AG10803 (cell line): ENCODE measurements around the gene CAPZA1.
A peak's percentile ranks its signal among the peaks of the same experiment; 100 is the strongest.

Experiments
- DNase-seq: peaks from one replicate; pipeline ENCODE4 v3.0.0; 2010; ENCODE audit warnings: low read depth
- H3K4me3 ChIP-seq: 2 replicates; pipeline ENCODE4 v1.5.1; 2011; ENCODE audit warnings: mild to moderate bottlenecking, low read length, control low read depth
- CTCF ChIP-seq: conservative IDR thresholded peaks from 2 replicates; pipeline ENCODE4 v1.5.1; 2011; ENCODE audit warnings: mild to moderate bottlenecking, low read length, control low read depth, inconsistent platforms

Gene CAPZA1

DNA sequence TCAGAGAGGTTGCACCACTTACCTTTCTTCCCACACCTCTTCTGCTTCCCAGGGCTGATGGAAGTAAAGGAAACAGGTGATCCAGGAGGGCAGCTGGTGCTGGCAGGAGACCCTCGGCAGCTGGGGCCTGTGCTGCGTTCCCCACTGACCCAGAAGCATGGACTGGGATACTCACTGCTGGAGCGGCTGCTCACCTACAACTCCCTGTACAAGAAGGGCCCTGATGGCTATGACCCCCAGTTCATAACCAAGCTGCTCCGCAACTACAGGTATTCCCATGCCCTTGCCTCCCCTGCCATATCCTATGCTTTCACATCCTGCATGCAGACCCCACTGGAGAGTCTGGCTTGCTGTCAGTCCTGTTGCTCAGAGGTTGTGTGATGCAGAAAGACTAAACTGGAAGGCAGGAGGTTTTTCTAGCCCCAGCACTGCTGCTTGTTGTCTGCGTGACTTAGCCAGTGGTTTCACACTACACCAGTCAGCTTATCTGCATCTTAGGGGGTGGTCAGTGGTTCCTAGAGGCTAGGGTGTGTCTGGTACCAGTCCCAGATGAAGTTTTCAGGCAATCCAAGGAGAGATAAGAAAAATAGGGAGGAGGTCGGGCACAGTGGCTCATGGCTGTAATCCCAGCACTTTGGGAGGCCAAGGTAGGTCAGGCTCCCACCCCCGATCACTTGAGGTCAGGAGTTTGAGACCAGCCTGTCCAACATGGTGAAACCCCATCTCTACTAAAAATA is 77.1 kb downstream of the CAPZA1 start:
- H3K4me3 ChIP-seq: no peak overlapping the region
- TF ChIP-seq CTCF: no peak
- DNase-seq: no peak

GRCh38 chr1:112697781-112698201 is 78.2 kb downstream of the CAPZA1 start:
- no peak for TF ChIP-seq CTCF

DNA sequence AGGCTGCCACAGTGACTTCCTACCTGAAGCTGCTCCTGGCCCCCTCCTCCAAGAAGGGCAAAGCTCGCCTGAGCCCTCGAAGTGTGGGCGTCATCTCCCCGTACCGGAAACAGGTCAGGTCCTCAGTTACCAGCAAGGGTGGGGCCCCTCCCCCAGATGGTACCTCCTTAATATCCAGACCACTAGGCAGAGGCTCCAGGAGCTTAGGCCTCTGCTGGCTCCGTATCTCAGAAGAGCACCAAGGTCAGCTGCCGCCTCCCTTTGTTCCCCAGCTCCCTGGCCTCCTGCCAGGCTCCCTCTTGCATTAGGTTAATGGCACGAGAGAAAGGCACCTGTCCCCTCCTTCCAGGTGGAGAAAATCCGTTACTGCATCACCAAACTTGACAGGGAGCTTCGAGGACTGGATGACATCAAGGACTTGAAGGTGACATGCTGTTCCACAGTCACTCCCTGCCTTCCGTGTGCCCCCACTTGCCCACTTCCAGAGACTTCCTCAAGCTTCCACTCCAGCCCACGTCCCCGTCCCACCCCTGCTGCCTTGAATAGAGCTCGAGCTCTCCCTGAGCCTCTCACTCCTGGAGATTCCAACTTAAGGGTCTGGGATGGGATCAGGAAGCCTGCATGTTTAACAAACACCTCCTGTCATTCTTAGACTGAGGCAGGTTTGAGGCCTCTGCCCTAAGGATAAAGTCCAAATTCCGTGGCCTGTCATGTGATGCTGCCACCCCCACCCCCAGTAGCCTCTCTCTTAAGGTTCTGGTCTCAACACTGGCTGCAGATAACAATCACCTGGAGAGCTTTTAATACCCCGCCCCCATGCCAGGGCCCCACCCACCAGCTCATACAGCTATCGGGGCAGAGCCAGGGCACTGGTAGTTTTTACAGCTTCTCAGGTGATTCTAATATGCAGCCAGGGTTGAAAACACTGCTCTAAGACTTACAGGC is 79.0 kb downstream of the CAPZA1 start:
- no peak for DNase-seq
- TF ChIP-seq CTCF: no peak
- H3K4me3 ChIP-seq: no peak overlapping the region

More at GRCh38 chr1:112697781-112698201, 78.2 kb downstream of the CAPZA1 start:
- no peak overlapping the region for H3K4me3 ChIP-seq
- no peak for DNase-seq

- no peak overlapping the region for H3K4me3 ChIP-seq
- no peak for TF ChIP-seq CTCF
- no peak for DNase-seq
These were observed 80.0 kb downstream of the CAPZA1 start for GRCh38 chr1:112699425-112700144.

GRCh38 chr1:112700290-112701226 is 80.9 kb downstream of the CAPZA1 start:
- DNase-seq: peak; percentile 87
- TF ChIP-seq CTCF: no peak
- H3K4me3 ChIP-seq: peak overlapping the region; percentile 26; the same call in 1 of the 2 replicates
